DOHH2 (cell line): ENCODE results near the gene MMP20.

Source experiments
- CTCF ChIP-seq: fragments of 200-600 bp; sonication (generic); IDR thresholded peaks from one replicate; pipeline ENCODE4 v1.5.1; 2014; ENCODE audit warnings: antibody characterized with exemption, mild to moderate bottlenecking, low read depth, low read length; ENCODE audit not compliant: poor library complexity, severe bottlenecking
- EZH2phosphoT487 ChIP-seq: fragments of 200-600 bp; sonication (generic); IDR thresholded peaks from 2 replicates; pipeline ENCODE4 v1.6.1; 2017; ENCODE audit warnings: borderline replicate concordance, mild to moderate bottlenecking, antibody characterized with exemption, low read length, moderate library complexity, mixed read lengths

GRCh38 chr11:102611291-102611690 is 13.8 kb downstream of the MMP20 start:
- peak; percentile 22 for TF ChIP-seq CTCF
- no peak for TF ChIP-seq EZH2phosphoT487
